Sigmoid colon (tissue), 4 donors: Measurements from ENCODE around the gene IL1RAPL1.

Experiments
- POLR2A ChIP-seq, 2 donors: fragments of 450-650 bp; IDR thresholded peaks; one replicate each; pipeline ENCODE4 v1.6.1; 2016; ENCODE audit warnings: antibody characterized with exemption in 2 of 2, mild to moderate bottlenecking in 2 of 2, moderate library complexity in 2 of 2
- POLR2AphosphoS5 ChIP-seq, 4 donors: sonication (generic); formaldehyde crosslinking; IDR thresholded peaks; one replicate each; pipeline ENCODE4 v1.6.1; 2017; ENCODE audit warnings: antibody characterized with exemption in 4 of 4
- TF ChIP-seq, protein P1 (sequence below), 4 experiments: fragments of 450-650 bp in 3 of 4; fragments of 200-600 bp in 1 of 4; IDR thresholded peaks; one replicate each; pipeline ENCODE4 v1.5.1; 2016 to 2019; ENCODE audit warnings: antibody characterized with exemption in 4 of 4, mild to moderate bottlenecking in 3 of 4, moderate library complexity in 2 of 4

DNA sequence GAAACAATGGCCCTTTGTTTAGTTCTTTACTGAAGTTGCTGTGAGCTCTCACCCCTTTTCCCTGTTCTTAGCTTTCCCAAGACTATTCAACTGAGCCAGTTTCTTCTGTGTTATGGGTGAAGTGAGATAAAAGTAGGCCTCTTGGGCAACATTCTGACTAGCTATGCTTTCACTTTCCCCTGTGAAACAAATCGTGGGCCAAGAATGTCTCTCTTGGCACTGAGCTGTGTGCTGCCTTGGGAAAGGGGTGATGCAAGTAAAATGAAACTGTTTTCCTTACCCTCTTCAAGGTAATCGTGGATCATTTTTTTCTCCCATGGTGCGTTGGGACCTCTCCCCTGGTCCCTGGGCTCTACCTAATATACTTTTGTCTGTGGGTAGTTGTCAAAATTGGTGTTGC is 974.2 kb downstream of the IL1RAPL1 start:
- TF ChIP-seq, protein P1, sequence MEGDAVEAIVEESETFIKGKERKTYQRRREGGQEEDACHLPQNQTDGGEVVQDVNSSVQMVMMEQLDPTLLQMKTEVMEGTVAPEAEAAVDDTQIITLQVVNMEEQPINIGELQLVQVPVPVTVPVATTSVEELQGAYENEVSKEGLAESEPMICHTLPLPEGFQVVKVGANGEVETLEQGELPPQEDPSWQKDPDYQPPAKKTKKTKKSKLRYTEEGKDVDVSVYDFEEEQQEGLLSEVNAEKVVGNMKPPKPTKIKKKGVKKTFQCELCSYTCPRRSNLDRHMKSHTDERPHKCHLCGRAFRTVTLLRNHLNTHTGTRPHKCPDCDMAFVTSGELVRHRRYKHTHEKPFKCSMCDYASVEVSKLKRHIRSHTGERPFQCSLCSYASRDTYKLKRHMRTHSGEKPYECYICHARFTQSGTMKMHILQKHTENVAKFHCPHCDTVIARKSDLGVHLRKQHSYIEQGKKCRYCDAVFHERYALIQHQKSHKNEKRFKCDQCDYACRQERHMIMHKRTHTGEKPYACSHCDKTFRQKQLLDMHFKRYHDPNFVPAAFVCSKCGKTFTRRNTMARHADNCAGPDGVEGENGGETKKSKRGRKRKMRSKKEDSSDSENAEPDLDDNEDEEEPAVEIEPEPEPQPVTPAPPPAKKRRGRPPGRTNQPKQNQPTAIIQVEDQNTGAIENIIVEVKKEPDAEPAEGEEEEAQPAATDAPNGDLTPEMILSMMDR (IDR thresholded peaks at IDR 0.05): no peak
- TF ChIP-seq POLR2AphosphoS5 (IDR thresholded peaks at IDR 0.05) (no peak), POLR2A (IDR thresholded peaks at IDR 0.05) (no peak)
